ENCODE measurements around the gene REEP5.

- TF ChIP-seq CTCF (IDR thresholded peaks at IDR 0.05) (no peak), POLR2AphosphoS5 (IDR thresholded peaks at IDR 0.05) (peak in 2 of 3 donors; percentile 33 to 52)
Observed at GRCh38 chr5:112921026-112921832, 798 bp downstream of the REEP5 start.

All from stomach (tissue), 4 donors.